GM19438 (cell line): Measurements from ENCODE around the gene NUP98.

ENCODE experiments used
- ATAC-seq: cut with Tn5 transposase; IDR thresholded peaks from one replicate; pipeline ENCODE4 v1.9.1; 2021; ENCODE audit warnings: low read depth; ENCODE audit not compliant: unreplicated experiment

Gene NUP98

GRCh38 chr11:3738723-3739122 is 58.6 kb downstream of the NUP98 start:
- ATAC-seq: no peak

GRCh38 chr11:3738241-3738640 is 59.1 kb downstream of the NUP98 start:
- ATAC-seq: no peak

GRCh38 chr11:3737386-3737933 is 59.9 kb downstream of the NUP98 start:
- no peak for ATAC-seq

- no peak for ATAC-seq
These were observed 60.5 kb downstream of the NUP98 start for GRCh38 chr11:3736816-3737215.

GRCh38 chr11:3735827-3736226 is 61.5 kb downstream of the NUP98 start:
- ATAC-seq: no peak

GRCh38 chr11:3732671-3733436 is 64.5 kb downstream of the NUP98 start:
- ATAC-seq: no peak

GRCh38 chr11:3723014-3723708 is 74.2 kb downstream of the NUP98 start:
- no peak for ATAC-seq

- no peak for ATAC-seq
These were observed 75.3 kb downstream of the NUP98 start for GRCh38 chr11:3722100-3722499.

GRCh38 chr11:3720997-3721396 is 76.4 kb downstream of the NUP98 start:
- no peak for ATAC-seq

- no peak for ATAC-seq
These were observed 85.1 kb downstream of the NUP98 start for GRCh38 chr11:3712274-3712673.

GRCh38 chr11:3710485-3711259 is 86.7 kb downstream of the NUP98 start:
- ATAC-seq: no peak

GRCh38 chr11:3709977-3710376 is 87.4 kb downstream of the NUP98 start:
- no peak for ATAC-seq

- no peak for ATAC-seq
These were observed 90.2 kb downstream of the NUP98 start for GRCh38 chr11:3707176-3707575.

GRCh38 chr11:3703383-3703782 is 94.0 kb downstream of the NUP98 start:
- no peak for ATAC-seq

- no peak for ATAC-seq
These were observed 96.4 kb downstream of the NUP98 start for GRCh38 chr11:3700910-3701309.

- no peak for ATAC-seq
These were observed 96.9 kb downstream of the NUP98 start for GRCh38 chr11:3700410-3700809.

GRCh38 chr11:3686751-3687150 is 110.6 kb downstream of the NUP98 start:
- no peak for ATAC-seq

GRCh38 chr11:3685923-3686322 is 111.4 kb downstream of the NUP98 start:
- no peak for ATAC-seq

GRCh38 chr11:3684819-3685172 is 112.6 kb downstream of the NUP98 start:
- no peak for ATAC-seq

GRCh38 chr11:3684129-3684818 is 113.1 kb downstream of the NUP98 start:
- no peak for ATAC-seq

GRCh38 chr11:3683039-3683438 is 114.3 kb downstream of the NUP98 start:
- no peak for ATAC-seq
